ENCODE data around the gene AP2B1.
A peak's percentile ranks its signal among the peaks of the same experiment; 100 is the strongest.

The AP2B1 gene

GRCh38 chr17:35760587-35760986 is 173.5 kb downstream of the AP2B1 start, which contains the start of gene C17orf50:
C17orf50 (plus strand) TSS chr17:35760887; CDS start chr17:35760942, 55 bp downstream.
- no peak within 1 kb of the TSS for H3K4me3 ChIP-seq (replicated peaks in 1 of 2; ENCODE audit: low read depth in 2 of 2, low read length in 2 of 2)
- no peak for DNase-seq (ENCODE audit: low read depth in 2 of 2)
- no peak for TF ChIP-seq CTCF (IDR thresholded peaks at IDR 0.05; ENCODE audit: low read depth, low read length)

DNA sequence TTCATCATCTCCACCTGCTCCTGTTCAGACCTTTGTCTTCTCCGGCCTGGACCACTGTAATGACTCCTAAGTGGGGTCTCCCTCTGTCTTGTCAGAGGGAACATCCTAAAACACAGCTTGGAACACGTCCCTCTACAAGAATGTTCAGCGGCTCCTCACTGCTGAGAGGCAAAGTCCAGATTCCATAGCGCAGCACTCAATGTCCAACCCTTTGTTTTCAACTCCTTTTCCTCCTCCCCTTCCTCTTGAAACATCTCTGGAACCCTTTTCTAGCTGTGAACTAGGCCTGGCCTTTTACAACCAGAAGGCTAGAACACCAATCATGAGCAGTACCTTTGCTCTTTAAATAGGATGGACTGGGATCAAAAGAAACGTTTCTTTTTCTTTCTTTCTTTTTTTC is 174.5 kb downstream of the AP2B1 start:
- no peak for DNase-seq (ENCODE audit: low read depth in 2 of 2)
- TF ChIP-seq CTCF (IDR thresholded peaks at IDR 0.05; ENCODE audit: low read depth, low read length): no peak
- H3K4me3 ChIP-seq (replicated peaks in 1 of 2; ENCODE audit: low read depth in 2 of 2, low read length in 2 of 2): no peak overlapping the region

DNA sequence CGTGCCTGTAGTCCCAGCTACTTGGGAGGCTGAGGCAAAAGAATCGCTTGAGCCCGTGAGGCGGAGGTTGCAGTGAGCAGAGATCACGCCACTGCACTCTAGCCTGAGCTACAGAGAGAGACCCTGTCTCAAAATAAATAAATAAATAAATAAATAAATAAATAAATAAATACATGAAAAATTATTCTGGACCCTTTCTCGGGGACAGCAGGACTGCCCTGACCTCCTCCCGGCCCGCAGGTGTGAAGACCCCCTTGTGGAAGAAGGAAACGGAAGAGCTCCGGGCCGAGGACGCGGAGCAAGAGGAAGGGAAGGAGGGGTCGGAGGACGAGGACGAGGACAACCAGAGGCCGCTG is 176.6 kb downstream of the AP2B1 start:
- TF ChIP-seq CTCF (IDR thresholded peaks at IDR 0.05; ENCODE audit: low read depth, low read length): no peak
- DNase-seq (ENCODE audit: low read depth in 2 of 2): no peak
- H3K4me3 ChIP-seq (replicated peaks in 1 of 2; ENCODE audit: low read depth in 2 of 2, low read length in 2 of 2): peak overlapping the region in 1 of 2 donors; percentile 28

GRCh38 chr17:35764123-35764991 is 177.2 kb downstream of the AP2B1 start:
- peak overlapping the region; percentile 39 to 46 for H3K4me3 ChIP-seq (replicated peaks in 1 of 2; ENCODE audit: low read depth in 2 of 2, low read length in 2 of 2)
- peak; percentile 79 to 85 for DNase-seq (ENCODE audit: low read depth in 2 of 2)
- peak; percentile 72 for TF ChIP-seq CTCF (IDR thresholded peaks at IDR 0.05; ENCODE audit: low read depth, low read length)

DNA sequence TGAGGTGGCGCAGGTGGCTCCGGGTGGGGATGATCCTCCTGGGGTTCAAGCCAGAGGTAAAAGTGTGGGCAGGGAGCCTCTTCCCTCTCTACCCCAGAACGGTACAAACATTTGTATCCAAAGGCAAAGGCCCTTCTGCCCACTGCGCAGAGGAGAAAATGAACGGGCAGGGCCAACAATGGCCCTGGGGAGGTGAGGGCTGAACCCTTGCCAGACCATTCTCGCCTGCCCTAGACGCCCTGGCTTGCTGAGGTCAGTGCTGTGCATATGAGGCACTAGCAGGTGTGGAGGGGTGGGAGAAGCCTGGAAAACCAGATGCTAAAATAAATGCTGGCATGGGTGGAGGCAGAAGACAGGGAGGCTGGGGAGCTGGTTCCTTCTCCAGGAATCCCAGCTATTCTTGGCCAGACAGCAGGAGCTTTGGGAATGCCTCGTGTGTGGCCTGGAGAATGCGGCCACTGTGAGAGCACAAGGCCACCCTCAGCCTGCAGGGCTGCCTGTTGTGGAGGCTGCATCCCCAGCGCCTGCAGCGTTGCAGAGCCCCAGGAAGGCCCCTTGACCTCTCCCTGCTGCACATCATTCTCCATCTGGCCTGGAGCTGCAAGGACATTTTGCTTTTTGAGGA is 178.1 kb downstream of the AP2B1 start:
- no peak for DNase-seq (ENCODE audit: low read depth in 2 of 2)
- H3K4me3 ChIP-seq (replicated peaks in 1 of 2; ENCODE audit: low read depth in 2 of 2, low read length in 2 of 2): no peak overlapping the region
- TF ChIP-seq CTCF (IDR thresholded peaks at IDR 0.05; ENCODE audit: low read depth, low read length): no peak

DNA sequence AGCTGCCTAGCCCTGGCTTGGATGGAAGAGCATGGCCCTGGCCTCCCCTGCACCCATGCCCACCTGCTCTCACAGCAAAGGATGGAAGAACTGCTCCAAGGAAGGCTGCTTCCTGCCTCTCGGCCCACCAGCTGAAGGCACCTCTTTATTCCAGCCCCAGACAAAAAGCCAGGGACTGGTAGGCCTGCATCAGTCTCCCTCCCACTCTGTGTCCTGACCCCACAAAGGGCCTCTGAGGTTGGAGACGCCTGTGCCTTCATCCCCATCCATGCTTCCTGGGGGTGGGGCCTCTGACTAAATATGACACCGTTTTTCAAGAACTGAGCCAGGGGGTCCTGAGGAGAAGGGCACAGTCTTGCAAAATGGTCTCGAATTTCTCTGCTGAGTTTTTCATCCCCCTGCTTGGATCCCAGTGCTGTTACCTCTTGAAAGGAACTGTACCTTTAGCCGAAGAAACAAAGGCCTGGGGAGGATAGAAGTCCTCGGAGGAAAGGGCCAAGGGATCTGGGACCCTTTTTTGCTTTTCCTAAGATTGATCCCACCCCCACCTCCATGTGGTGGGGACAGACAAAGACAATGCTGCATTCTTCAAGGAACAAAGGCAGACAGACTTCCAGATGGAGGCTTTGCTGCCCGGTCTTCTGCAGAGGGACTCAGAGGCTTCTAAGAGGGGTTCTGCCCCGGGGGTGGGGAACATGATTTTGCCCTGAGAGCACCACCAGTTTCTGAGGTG is 178.8 kb downstream of the AP2B1 start:
- no peak for DNase-seq (ENCODE audit: low read depth in 2 of 2)
- no peak overlapping the region for H3K4me3 ChIP-seq (replicated peaks in 1 of 2; ENCODE audit: low read depth in 2 of 2, low read length in 2 of 2)
- TF ChIP-seq CTCF (IDR thresholded peaks at IDR 0.05; ENCODE audit: low read depth, low read length): no peak
